Activated CD8-positive, alpha-beta memory T cell treated with anti-CD3 and anti-CD28 coated beads, Interleukin-2, amount 50 U/mL, for 24 hours (primary cell): ENCODE measurements around the gene TMEM129.

Experiments
- DNase-seq: peaks from one replicate; pipeline ENCODE4 v3.0.0-alpha.2; 2020; ENCODE audit errors: extremely low read depth

The TMEM129 gene

DNA sequence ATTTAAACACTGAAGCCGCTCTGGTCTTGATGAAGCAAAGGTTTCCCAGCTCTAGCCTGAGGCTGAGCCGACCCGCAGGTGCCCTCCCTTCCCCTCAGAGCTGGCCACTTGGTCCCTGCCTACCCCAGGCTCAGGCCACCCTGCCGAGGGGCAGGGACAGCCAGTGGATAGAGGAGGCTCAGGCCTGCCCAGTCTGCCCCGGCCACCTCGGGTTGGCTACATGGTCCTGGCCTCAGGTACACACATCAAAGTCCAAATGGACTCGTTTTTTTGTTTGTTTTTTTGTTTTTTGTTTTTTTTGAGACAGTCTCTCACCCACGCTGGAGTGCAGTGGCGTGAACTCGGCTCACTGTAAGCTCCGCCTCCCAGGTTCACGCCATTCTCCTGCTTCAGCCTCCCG, 24.0 kb upstream of the TMEM129 start:
- DNase-seq = no peak

DNA sequence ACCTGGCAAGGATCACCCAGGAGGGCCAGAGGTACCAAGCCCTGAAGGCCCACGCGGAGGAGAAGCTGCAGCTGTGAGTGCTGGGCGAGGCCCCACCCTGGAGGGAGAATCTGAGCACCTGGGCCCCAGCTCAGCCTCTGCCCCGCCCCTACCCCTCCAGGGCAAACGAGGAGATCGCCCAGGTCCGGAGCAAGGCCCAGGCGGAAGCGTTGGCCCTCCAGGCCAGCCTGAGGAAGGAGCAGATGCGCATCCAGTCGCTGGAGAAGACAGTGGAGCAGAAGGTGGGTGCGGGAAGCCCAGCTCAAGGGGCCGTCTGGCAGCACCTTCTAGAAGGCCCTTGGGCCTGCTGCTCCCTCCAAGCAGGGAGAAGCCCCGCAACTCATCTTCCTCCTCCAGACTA, 23.4 kb upstream of the TMEM129 start:
- no peak for DNase-seq

DNA sequence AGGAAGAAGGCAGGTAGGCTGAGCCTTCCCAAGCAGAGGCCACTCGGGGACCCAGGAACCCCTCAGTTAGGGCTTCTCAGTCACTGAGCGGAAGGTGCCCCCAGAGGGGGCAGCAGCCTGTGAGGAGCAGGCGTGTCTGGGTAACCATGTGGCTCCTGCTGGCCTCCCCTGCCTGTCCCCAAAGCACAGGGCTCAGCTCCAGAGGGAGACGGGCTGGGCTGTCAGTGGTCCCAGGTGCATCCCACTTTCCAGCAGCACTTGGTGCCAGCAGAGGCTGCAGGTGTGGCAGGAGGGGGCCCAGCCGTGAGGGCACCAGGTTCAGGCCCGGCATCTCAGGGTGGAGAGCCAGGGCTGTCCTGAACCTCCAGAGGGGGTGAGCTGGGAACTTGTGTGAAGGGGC, 22.9 kb upstream of the TMEM129 start:
- no peak for DNase-seq

DNA sequence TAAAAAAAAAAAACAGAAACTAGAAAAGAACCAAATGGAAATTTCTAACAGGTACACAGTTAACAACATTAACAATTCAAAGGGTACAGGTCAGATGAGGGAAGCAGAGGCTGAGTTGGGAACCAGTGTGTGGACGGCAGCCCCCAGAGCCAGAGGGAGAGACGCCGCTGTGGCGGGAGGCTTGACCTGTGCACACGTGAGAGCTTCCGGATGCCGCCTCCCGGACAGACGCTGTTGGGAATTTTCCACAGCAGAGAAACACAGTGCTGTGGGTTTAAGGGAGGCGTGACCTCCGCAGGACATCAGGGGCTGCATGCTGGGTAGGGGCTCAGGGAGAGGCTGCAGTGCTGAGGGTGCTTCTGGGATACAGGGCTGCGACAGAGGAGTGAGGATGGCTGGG, 22.4 kb upstream of the TMEM129 start:
- no peak for DNase-seq

DNA sequence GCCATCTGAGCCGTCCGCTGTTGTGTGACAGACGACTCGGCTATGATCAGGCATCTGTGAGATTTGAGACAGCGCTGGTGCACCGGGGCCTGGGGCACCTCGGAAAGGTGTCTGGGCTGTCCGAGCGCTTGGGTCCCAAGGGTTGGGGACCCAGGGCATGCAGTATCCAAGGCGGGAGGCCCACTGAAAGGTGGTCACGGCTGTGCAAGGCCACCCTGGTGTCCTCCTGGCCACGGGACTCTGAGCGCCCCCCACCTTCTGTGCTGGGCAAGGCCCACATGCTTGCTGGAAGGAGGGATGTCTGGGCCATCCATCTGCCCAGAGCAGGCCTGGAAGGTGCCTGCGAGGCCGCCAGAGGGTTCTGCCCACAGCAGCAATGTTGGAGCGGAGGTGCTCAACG, 20.1 kb upstream of the TMEM129 start:
- no peak for DNase-seq

DNA sequence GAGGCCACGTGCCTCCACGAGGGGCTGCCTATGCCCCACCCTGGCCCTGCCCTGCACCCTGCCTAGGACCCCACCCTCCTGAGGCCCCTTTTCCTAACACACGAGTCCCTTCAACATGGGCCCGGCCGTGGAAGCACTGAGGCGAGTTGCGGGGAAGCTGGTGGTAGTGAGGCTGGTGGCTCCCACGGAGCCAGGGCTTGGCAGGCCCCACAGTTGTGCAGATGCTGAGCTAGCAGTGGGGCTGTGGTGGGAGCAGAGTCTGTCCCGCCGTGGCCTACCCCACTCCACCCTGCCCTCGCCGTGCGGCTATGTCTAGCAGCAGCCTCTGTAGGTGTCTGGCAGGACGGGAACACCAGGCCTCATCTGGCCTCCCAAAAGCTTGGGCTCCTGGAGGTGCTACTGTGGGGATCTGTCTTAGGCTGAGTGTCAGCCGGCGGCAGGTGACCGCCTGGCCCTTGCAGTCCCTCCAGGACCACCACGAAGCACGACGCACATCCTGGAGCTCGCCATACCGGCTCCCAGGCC, 19.0 kb upstream of the TMEM129 start:
- no peak for DNase-seq

DNA sequence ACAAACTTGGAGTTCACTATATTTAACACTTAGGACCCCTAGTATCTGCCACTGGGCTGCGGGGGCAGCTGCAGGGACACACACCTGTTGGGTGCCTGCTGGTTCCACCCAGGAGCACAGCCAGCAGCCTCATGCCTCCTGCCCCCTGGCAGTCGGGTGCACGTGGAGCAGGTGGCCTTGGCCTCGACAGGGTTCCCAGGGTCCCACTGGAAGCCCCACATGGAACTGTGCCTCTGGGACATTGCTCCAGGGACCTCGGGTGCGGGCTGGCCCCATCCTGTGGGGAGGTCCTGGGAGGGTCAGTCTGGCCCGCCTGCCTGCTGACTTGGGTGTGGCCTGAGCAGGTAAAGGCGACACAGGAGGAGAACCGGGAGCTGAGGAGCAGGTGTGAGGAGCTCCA, 18.2 kb upstream of the TMEM129 start:
- no peak for DNase-seq

DNA sequence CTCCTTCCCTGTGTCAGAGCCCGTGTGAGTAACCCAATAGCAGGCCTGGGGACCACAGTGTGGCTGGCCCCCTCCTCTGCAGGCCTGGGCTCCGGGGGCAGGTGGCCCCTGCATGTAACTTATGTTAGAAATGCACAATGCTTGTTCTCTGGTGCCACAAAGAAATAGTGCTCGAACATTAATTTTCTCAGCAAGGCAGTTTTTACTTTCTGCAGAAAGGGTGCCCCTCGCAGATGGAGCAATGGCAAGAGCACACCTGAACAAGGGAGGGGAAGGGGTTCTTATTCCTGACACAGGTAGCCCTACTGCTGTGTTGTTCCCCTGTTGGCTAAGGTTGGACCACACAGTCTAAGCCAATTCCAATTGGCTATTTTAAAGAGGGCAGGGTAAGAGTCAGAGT, 17.3 kb upstream of the TMEM129 start:
- DNase-seq = no peak

DNA sequence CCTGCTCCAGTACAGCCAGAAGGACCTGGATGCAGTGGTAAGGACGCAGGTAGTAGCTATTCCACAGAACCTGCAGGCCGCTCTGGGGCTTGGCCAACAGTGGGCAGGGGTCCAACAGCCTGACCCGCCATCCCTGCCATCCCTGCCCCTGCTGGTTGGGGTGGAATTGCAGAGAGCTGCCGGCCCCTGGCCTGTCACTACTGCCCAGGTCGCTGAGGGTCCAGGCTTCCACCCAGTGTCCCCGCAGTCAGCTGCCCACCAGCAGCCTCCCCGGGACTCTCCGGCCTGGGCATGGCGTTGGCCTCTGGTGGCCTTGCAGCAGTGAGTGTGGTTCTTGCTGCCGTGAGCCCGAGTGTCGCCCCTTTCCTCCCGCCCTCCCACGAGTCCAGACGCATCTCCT, 16.5 kb upstream of the TMEM129 start:
- DNase-seq = no peak

DNA sequence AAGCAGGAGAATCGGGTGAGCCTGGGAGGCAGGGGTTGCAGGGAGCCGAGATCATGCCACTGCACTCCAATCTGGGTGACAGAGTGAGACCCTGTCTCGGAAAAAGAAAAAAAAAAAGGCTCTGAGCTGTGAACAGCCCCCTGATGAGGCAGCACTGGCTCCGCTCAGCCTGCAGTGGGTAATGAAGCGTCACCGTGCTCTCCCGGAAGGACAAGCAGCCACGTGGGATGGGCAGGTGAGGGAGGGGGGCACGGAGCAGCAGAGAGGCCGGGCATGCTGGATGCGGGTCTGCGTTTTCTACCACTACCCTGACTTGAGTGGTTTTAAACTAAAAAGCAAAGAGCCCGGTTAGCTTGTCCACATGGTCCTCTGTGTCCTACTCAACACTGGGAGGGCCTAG, 15.7 kb upstream of the TMEM129 start:
- DNase-seq = no peak

DNA sequence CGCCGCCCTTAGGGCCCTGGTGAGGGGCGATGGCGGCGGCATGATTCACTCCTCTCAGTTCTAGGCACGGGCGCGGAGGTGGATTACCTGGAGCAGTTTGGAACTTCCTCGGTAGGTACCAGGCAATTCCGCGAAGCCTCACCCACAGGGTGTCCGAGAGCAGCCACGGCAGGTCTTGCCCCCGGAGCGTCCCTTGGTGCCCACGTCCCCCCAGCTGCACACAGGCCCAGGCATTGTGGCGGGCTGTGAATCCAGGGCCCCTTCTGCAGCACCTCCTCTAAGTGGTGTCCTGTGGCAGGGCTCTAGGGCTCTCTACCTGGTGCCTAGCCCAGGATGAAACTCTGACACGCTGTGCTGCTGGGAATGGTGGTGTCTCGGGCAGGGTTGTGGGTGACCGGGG, 14.1 kb upstream of the TMEM129 start:
- DNase-seq = no peak

DNA sequence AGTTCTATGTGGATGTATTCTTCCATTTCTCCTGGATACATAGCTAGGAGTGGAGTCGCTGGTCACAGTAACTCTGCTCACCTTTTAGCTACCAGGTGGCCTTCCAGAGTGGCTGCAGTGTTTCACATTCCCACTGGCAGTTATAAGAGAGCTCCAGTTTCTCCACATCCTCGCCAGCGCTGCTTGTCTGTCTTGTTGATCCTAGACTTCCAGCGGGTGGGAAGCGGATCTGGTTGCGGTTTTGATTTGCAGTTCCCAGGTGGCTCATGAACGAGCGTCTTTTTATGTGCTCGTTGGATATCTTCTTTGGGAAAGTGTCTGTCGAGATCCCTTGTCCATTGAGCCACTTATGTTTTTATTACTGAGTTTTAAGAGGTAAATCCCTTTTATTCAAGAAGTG, 11.8 kb upstream of the TMEM129 start:
- no peak for DNase-seq

DNA sequence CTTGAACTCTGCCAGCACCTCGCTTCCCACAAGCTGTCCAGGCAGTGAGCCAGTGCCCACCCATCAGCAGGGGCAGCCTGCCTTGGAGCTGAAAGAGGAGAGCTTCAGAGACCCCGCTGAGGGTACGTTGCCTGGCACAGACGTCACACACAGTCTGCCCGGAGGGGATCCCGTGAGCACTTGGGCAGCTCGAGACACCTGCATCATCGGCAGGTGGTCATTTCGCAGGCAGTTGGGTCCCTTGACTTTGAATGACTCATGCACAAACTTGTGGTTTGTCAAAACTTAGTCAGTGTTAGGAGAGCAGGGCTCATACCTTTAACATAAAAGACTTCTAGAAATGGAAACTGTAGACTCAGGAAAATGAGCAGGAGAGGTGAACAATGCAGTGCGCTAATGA, 10.1 kb upstream of the TMEM129 start:
- DNase-seq = no peak

DNA sequence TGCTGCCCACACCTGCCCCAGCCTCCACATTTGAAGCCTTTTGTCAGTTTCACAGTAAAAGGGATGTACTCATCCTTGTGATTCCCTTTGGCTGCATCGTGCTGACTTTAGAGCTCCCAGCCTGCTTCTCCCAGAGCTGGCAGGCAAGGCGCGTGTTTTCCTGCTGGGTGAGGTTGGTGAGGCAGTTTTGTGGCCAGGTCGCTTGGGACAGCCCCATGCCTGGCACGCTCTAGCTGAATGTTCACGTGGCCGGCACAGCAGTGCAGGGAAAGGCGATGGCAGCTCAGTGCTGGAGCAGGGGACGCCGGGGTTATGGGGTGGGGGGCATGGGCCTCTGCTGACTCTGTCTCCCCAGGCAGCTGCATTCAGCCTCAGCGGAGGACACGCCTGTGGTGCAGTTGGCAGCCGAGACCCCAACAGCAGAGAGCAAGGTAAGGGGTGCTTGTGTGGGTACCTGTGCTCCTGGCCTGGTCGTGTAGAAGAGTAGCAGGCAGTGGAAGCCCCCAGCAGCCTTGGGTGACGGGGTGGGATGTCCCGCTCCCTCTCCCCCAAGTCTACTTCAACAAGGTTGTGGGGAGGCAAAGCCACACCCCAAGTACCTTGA, 9.5 kb upstream of the TMEM129 start:
- DNase-seq = no peak

DNA sequence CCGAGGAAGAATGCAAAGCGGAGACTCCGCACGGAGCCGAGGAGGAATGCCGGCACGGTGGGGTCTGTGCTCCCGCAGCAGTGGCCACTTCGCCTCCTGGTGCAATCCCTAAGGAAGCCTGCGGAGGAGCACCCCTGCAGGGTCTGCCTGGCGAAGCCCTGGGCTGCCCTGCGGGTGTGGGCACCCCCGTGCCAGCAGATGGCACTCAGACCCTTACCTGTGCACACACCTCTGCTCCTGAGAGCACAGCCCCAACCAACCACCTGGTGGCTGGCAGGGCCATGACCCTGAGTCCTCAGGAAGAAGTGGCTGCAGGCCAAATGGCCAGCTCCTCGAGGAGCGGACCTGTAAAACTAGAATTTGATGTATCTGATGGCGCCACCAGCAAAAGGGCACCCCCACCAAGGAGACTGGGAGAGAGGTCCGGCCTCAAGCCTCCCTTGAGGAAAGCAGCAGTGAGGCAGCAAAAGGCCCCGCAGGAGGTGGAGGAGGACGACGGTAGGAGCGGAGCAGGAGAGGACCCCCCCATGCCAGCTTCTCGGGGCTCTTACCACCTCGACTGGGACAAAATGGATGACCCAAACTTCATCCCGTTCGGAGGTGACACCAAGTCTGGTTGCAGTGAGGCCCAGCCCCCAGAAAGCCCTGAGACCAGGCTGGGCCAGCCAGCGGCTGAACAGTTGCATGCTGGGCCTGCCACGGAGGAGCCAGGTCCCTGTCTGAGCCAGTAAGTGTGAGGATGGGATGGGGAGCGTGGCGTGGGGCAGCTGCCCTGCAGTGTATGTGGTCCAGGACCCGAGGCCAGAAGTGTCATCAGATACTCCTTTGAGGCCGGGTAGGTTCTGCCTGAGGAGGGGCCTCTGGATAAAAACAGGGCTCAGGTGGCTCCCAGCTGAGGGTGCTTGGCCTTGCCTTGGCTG, 7.2 kb upstream of the TMEM129 start:
- DNase-seq = no peak

DNA sequence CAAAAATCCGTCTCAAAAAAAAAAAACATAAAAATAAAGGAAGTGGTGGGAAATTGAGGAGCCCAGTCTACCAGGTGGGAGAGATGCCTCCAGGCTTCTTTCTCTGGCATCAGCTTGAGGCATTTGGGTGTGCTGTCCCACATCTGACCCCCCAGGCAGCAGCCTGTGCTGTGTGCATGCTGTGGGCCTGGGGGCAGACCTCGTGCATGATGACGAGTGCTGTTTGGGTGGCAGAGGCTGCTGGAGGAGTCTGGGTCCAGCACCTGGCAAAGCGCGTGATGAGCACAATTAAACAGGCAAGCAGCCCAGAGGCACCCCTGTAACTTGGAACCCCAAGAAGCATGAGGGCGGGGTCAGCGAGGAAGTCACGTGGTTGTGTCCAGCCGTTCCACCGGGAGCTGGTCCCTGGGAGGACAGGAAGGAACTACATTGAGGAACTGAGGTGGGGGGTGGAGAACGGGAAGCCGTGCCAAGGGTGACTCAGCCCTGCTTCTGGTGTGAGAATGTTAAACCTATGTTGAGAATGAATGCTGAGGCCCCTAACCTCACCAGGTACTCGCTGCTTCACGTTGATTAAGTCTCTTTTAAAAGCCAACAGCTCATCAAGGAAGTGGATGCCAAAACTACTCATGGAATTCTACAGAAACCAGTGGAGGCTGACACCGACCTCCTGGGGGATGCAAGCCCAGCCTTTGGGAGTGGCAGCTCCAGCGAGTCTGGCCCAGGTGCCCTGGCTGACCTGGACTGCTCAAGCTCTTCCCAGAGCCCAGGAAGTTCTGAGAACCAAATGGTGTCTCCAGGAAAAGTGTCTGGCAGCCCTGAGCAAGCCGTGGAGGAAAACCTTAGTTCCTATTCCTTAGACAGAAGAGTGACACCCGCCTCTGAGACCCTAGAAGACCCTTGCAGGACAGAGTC, 6.3 kb upstream of the TMEM129 start:
- DNase-seq = no peak

DNA sequence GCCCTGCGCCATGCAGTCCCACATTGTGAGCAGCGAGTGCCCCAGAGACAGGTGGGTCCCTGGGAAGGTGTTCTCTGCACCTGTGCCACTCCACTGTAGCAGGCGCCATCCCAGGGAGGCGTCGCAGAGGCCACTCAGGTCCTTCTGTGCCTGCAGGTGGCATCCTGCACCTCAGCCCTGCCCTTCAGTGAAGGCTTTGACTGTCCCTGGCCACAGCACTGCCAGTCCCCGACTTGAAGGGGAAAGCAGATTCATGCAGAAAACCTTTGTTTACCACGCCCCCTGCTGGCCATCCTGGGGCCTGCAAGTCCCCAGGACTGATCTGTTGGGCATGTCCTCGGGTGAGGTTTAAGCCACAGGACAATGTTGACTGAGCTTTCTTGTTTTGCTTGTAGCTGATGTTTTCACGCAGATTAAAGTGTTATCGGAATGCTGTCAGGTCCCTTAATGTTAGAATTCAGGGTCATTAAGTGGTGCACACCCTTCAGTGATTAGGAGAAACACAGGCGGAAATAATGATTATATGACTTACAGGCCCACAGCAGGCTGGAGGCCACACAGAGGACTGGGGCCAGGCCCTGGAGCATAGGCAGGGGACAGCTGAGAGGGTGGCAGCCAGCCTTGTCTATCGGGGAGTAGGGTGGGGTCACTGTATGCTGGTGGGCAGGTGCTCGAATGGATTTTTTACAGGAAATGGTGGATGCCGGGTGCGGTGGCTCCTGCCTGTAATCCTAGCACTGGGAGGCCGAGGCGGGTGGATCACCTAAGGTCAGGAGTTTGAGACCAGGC, 5.2 kb upstream of the TMEM129 start:
- DNase-seq = peak; percentile 81

DNA sequence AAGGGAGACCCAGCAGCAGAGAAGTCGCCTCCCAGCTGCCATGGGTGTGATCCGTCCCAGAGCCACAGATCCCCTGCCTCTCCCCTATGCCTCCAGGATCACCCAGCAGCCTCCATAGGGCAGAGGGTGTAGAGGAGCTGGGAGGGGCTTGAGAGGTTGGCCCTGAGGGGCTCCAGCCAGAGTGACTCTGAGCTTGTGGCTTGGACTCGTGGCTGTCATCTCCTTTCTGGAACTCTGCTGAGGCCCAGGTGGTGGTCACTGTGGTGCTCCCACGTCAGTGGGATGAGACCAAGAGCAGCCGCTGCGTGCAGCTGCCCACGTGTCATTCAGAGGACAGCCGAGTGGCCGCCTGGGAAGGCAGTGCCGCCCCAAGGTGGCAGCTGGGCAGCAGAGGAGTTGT, 4.4 kb upstream of the TMEM129 start:
- DNase-seq = no peak

DNA sequence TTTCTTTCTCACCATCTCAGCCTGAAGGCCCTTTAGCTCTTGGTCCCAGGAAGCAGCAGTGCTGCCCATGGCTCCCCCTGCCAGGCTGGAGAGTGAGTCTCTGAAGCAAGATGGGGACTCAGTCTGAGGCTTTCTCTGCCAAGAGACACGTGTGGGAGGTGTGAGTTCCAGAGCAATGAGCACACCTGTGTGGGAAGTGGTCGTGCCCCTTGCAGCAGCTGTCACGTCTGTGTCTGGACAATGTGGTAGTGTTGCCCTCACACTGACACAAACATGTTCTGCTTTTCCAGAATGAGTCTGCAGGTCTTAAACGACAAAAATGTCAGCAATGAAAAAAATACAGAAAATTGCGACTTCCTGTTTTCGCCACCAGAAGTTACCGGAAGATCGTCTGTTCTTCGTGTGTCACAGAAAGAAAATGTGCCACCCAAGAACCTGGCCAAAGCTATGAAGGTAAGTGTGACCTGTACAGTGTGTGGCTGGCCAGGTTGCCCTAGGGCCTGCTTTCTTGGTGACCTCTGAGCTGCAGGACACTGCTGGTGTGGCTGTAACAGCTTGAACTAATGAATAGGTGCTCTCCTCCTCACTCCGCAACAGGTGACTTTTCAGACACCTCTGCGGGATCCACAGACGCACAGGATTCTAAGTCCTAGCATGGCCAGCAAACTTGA, 2.1 kb upstream of the TMEM129 start:
- DNase-seq = no peak

DNA sequence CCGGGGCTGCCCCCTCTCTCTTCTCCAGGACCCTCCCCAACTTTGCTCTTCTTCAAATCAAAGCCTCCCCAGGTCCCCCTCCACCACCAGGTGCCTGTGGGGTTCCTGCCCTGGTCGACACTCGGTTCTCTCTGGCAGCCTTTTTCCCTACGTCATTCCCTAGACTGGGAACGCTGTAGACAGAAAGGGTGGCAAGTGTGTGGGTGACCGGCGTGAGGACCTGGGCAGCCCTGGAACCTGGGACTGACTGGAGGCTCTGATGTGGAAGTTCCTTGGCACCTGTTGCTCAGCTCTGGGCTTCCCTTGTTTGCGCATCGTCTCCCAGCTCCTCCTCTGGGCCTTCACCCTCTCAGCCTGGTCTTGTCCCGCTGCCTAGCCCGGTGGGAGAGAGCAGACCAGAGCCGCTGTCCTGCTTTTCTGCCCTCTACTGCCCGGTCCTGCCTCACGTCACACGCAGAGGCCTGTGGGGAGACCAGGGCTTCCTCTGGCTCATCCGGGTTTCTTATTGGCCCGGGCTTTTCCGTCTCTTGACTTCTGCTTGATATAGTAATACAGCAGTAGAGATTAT, 1.5 kb upstream of the TMEM129 start:
- no peak for DNase-seq
